COLO668 (cell line): ENCODE data around the gene ANKRD49.
A peak's percentile ranks its signal among the peaks of the same experiment; 100 is the strongest.

Source experiments
- DNase-seq: peaks from one replicate; lab custom pipeline; 2025; ENCODE audit not compliant: unreplicated experiment; lab: John Stamatoyannopoulos, UW

Gene ANKRD49

DNA sequence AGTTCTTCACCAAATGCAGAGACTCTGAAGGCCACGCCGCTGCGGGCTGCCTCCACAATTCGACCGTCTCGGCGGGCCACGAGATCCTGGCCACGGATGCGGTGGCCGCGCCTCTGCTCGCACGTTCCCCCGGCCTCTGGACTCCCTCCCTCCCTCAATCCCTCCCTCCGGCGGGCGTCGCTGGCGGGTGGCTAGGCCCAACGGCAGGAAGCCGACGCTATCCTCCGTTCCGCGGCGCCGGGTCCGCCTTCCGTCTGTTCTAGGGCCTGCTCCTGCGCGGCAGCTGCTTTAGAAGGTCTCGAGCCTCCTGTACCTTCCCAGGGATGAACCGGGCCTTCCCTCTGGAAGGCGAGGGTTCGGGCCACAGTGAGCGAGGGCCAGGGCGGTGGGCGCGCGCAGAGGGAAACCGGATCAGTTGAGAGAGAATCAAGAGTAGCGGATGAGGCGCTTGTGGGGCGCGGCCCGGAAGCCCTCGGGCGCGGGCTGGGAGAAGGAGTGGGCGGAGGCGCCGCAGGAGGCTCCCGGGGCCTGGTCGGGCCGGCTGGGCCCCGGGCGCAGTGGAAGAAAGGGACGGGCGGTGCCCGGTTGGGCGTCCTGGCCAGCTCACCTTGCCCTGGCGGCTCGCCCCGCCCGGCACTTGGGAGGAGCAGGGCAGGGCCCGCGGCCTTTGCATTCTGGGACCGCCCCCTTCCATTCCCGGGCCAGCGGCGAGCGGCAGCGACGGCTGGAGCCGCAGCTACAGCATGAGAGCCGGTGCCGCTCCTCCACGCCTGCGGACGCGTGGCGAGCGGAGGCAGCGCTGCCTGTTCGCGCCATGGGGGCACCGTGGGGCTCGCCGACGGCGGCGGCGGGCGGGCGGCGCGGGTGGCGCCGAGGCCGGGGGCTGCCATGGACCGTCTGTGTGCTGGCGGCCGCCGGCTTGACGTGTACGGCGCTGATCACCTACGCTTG lies 50.2 kb downstream of the ANKRD49 start, which contains the start of gene FUT4:
FUT4 (plus strand) TSS at position 227 of the 951 bp plus-strand sequence; CDS start at position 440, 213 bp downstream.
- peak; percentile 91 for DNase-seq

GRCh38 chr11:94544646-94545263 lies 51.0 kb downstream of the ANKRD49 start:
- peak; percentile 62 for DNase-seq

GRCh38 chr11:94545264-94546161 lies 51.7 kb downstream of the ANKRD49 start:
- DNase-seq, result no peak

DNA sequence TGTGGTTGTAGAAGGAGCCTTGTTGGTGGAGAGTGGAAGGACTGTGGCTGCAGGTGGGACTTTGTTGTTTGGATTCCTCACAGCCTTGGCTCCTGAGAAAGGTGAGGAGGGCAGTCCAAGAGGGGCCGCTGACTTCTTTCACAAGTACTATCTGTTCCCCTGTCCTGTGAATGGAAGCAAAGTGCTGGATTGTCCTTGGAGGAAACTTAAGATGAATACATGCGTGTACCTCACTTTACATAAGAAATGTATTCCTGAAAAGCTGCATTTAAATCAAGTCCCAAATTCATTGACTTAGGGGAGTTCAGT lies 52.3 kb downstream of the ANKRD49 start:
- DNase-seq, result no peak

- peak; percentile 5 for DNase-seq
Observed at GRCh38 chr11:94546886-94547285, 53.1 kb downstream of the ANKRD49 start.

DNA sequence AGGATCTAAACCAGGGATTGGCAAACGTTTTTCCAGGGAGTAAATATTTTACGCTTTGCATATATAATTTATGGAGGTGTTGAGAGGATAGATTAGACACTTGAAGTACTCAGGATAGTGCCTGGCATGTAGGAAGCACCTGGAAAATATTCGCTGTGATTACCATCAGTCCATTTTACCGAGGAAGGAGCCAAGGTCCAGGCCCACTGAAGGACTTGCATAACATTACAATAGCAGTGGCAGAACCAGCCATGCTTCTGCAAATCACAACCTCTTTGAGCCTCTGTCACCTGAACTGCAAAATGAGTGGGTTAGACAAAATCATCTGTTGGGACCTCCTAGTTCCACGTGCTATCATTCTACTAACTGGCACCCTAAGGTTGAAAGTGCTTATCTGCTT lies 55.4 kb downstream of the ANKRD49 start:
- no peak for DNase-seq
